Endothelial cell of umbilical vein (primary cell): ENCODE measurements around the gene SMAD6. TPM values are rescaled to one million over a fixed set of nuclear protein-coding genes. Genes with fewer than 3 reads are reported as not detected.

Source experiments
- BruUV-seq: library from RNA; stranded (reverse); fragments of 400-500 nt; replicated peaks from 2 replicates; lab custom pipeline; 2021; lab: Mats Ljungman, UMichigan
- CTCF ChIA-PET: fragments of 300-600, 350-600 bp; sonication (Branson Sonifier 250); formaldehyde crosslinking; loops from one replicate; lab custom pipeline; 2021; ENCODE audit warnings: antibody characterized with exemption, inconsistent platforms; lab: Charles Lee
- POLR2A ChIA-PET: fragments of 300-600, 350-600 bp; sonication (Branson Sonifier 250); formaldehyde crosslinking; loops from one replicate; lab custom pipeline; 2021; ENCODE audit warnings: antibody characterized with exemption, inconsistent platforms; lab: Charles Lee
- DNase-seq: peaks from one replicate; pipeline ENCODE4 v3.0.0-alpha.2; 2011; ENCODE audit warnings: low read depth, low spot score
- FAIRE-seq: peaks from 2 replicates; lab custom pipeline; 2011; peaks lifted over from hg19 to GRCh38; lab: Jason Lieb, UNC
- H2AFZ ChIP-seq: 2 replicates; pipeline ENCODE4 v1.6.0; 2012; ENCODE audit warnings: low read depth, low read length, control low read depth, inconsistent platforms
- H3K27ac ChIP-seq: 2 replicates; pipeline ENCODE4 v1.5.1; 2011; ENCODE audit warnings: low read depth, mild to moderate bottlenecking, control low read depth, low read length, moderate library complexity; ENCODE audit not compliant: insufficient read depth
- H3K27me3 ChIP-seq, 2 experiments: 2 replicates each; pipeline versions ENCODE4 v1.6.0 to v1.6.1; 2011; ENCODE audit warnings: low read length in 2 of 2, mixed read lengths in 1 of 2; ENCODE audit not compliant: control insufficient read depth in 2 of 2, insufficient read depth in 2 of 2
- H3K36me3 ChIP-seq, 2 experiments: 2 replicates in 1 of 2; 3 replicates in 1 of 2; pipeline ENCODE4 v1.5.1; 2011; ENCODE audit warnings: low read length in 2 of 2, mild to moderate bottlenecking in 1 of 2, moderate library complexity in 1 of 2; ENCODE audit not compliant: control insufficient read depth in 2 of 2, insufficient read depth in 2 of 2; ENCODE audit errors: extremely low read depth in 1 of 2
- H3K4me1 ChIP-seq: 3 replicates; pipeline ENCODE4 v1.5.1; 2011; ENCODE audit warnings: mild to moderate bottlenecking, low read length; ENCODE audit not compliant: control insufficient read depth, insufficient read depth; ENCODE audit errors: extremely low read depth
- H3K4me2 ChIP-seq: 2 replicates; pipeline ENCODE4 v1.6.1; 2011; ENCODE audit warnings: low read length, control low read depth, mixed read lengths; ENCODE audit not compliant: insufficient read depth
- H3K4me3 ChIP-seq, 3 experiments: fragments of 200-600 bp in 1 of 3; sonication (generic), shearing (Covaris generic) in 1 of 3; replicated peaks in 1 of 3; 2 replicates each; pipeline ENCODE4 v1.5.1; 2011 to 2016; ENCODE audit warnings: control low read depth in 3 of 3, low read length in 3 of 3, mild to moderate bottlenecking in 2 of 3, inconsistent platforms in 1 of 3, low read depth in 1 of 3, moderate library complexity in 1 of 3; ENCODE audit not compliant: insufficient read depth in 1 of 3
- H3K79me2 ChIP-seq: 2 replicates; pipeline ENCODE4 v1.6.0; 2012; ENCODE audit warnings: low read length, inconsistent platforms; ENCODE audit not compliant: control insufficient read depth, insufficient read depth
- H3K9ac ChIP-seq: replicated peaks from 2 replicates; pipeline ENCODE3; 2011; ENCODE audit warnings: low read length, control low read depth; ENCODE audit not compliant: insufficient read depth; ENCODE audit errors: extremely low read depth
- H3K9me1 ChIP-seq: replicated peaks from 3 replicates; pipeline ENCODE4 v1.6.0; 2011; ENCODE audit warnings: mild to moderate bottlenecking, low read length; ENCODE audit not compliant: control insufficient read depth, insufficient read depth; ENCODE audit errors: extremely low read depth
- H3K9me3 ChIP-seq: replicated peaks from 2 replicates; pipeline ENCODE4 v1.5.1; 2012; ENCODE audit warnings: low read length, inconsistent platforms; ENCODE audit not compliant: control insufficient read depth, insufficient read depth
- H4K20me1 ChIP-seq: replicated peaks from 2 replicates; pipeline ENCODE3; 2011; ENCODE audit warnings: mild to moderate bottlenecking, low read length; ENCODE audit not compliant: control insufficient read depth, insufficient read depth; ENCODE audit errors: extremely low read depth
- EZH2 ChIP-seq: IDR thresholded peaks from 2 replicates; pipeline ENCODE4 v1.6.1; 2012; ENCODE audit warnings: borderline replicate concordance, low read depth, mild to moderate bottlenecking, moderate library complexity, low read length, inconsistent platforms; ENCODE audit not compliant: severe bottlenecking
- FOS ChIP-seq: IDR thresholded peaks from 2 replicates; pipeline ENCODE4 v1.6.1; 2011; ENCODE audit warnings: mild to moderate bottlenecking, low read length, moderate library complexity, borderline replicate concordance; ENCODE audit not compliant: insufficient read depth
- GATA2 ChIP-seq: IDR thresholded peaks from 2 replicates; pipeline ENCODE4 v1.7.0; 2011; ENCODE audit warnings: low read depth, mild to moderate bottlenecking, moderate library complexity, mixed read lengths, low read length; ENCODE audit not compliant: insufficient read length, insufficient read depth
- JUN ChIP-seq: IDR thresholded peaks from 2 replicates; pipeline ENCODE4 v1.6.1; 2011; ENCODE audit warnings: borderline replicate concordance, low read depth; ENCODE audit not compliant: insufficient read length, insufficient read depth
- MYC ChIP-seq: IDR thresholded peaks from one replicate; pipeline ENCODE4 v1.6.1; 2011; ENCODE audit warnings: mild to moderate bottlenecking, low read depth, low read length
- POLR2A ChIP-seq: IDR thresholded peaks from 2 replicates; pipeline ENCODE4 v1.6.1; 2012; ENCODE audit warnings: low read depth, mild to moderate bottlenecking, control low read depth, low read length
- POLR2AphosphoS5 ChIP-seq: IDR thresholded peaks from 2 replicates; pipeline ENCODE4 v1.6.1; 2012; ENCODE audit warnings: low read depth, mild to moderate bottlenecking, control low read depth, low read length, moderate library complexity; ENCODE audit not compliant: insufficient read depth
- dilution Hi-C: fragments of 300-500 bp; cut with MboI; formaldehyde crosslinking; loops from one replicate; pipeline ENCODE4 v1.15.0; 2019; ENCODE audit warnings: low sequenced_read_pairs; ENCODE audit not compliant: extremely low pct_ligation_motif_present
- intact Hi-C: fragments of 100-400 bp; cut with micrococcal nuclease; formaldehyde crosslinking; loops from one replicate; pipeline ENCODE4 v1.10.0; 2022
- polyA plus RNA-seq, 4 experiments: library from polyadenylated mRNA; depleted of rRNA in 3 of 4; stranded (reverse) in 3 of 4; unstranded in 1 of 4; fragments of >200 nt; gene quantifications; 2 replicates each; pipeline versions ENCODE4 v1.2.1 to v1.2.3, GENCODE V29; 2011 to 2012; ENCODE audit warnings: missing spikeins in 1 of 4
- total RNA-seq: library from RNA; stranded (reverse); gene quantifications from 2 replicates; pipeline ENCODE4 v1.2.3, GENCODE V29; 2021
- TF ChIP-seq, protein P1 (sequence below): IDR thresholded peaks from 2 replicates; pipeline ENCODE4 v1.6.1; 2011; ENCODE audit not compliant: insufficient read depth, insufficient read length
- TF ChIP-seq, protein P2 (sequence below), 2 donors: IDR thresholded peaks; 1 replicate in 1 of 2; 2 replicates in 1 of 2; pipeline ENCODE4 v1.5.1; 2011; ENCODE audit warnings: low read length in 2 of 2, mild to moderate bottlenecking in 2 of 2, moderate library complexity in 2 of 2, control low read depth in 1 of 2, inconsistent platforms in 1 of 2, low read depth in 1 of 2; ENCODE audit not compliant: insufficient read depth in 1 of 2; ENCODE audit errors: extremely low read depth in 1 of 2

Gene SMAD6
- total and polyA plus RNA-seq, 2 donors (not counting 3 experiments of a cell fraction or from before 2014, with no cell fraction given) = 7.3 to 12.5 TPM

DNA sequence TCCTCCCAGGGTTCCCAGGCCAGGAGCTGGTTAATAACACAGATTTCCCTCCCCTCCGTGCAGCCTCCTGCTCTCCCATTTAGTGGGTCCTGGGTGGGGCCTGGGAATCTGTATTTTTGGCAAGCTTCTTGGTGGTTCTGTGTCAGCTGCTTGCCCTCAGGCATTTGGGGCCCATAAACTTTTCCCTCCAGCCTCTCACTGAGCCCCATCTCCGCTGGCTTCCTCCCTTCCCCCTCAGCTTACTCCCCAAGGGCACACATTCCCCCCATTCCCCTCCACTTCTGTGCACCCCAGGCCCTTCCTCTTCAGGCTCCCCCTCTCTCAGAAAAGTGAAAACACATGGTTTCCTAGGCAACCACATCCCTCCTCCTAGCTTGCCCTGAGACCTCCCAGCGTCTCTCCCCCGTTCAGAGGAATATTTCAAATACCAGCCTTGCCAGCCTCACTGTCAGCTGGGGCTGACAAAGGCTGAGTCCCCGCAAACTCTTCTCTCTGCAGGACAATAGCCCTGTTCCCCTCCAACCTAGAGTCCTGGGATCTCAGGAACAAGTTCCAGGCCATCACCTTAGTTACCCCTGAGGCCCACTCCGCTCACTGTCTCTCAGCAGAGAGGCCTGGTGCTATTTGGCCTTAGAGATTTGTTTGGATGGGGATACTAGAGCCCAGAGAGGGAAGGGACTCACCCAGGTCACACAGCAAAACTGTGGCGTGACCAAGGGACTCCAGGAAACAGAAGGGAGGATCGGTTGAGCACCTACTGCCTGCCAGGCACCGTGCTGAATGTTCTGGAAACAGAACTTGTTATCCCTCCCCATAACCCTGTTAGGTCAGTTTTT lies 44.6 kb upstream of the SMAD6 start:
- TF ChIP-seq JUN = no peak
- TF ChIP-seq MYC = no peak
- TF ChIP-seq, protein P1, sequence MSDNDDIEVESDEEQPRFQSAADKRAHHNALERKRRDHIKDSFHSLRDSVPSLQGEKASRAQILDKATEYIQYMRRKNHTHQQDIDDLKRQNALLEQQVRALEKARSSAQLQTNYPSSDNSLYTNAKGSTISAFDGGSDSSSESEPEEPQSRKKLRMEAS = no peak
- TF ChIP-seq FOS = no peak
- no peak for TF ChIP-seq EZH2
- no peak for TF ChIP-seq POLR2AphosphoS5
- TF ChIP-seq POLR2A = no peak
- TF ChIP-seq GATA2 = no peak
- TF ChIP-seq, protein P2, sequence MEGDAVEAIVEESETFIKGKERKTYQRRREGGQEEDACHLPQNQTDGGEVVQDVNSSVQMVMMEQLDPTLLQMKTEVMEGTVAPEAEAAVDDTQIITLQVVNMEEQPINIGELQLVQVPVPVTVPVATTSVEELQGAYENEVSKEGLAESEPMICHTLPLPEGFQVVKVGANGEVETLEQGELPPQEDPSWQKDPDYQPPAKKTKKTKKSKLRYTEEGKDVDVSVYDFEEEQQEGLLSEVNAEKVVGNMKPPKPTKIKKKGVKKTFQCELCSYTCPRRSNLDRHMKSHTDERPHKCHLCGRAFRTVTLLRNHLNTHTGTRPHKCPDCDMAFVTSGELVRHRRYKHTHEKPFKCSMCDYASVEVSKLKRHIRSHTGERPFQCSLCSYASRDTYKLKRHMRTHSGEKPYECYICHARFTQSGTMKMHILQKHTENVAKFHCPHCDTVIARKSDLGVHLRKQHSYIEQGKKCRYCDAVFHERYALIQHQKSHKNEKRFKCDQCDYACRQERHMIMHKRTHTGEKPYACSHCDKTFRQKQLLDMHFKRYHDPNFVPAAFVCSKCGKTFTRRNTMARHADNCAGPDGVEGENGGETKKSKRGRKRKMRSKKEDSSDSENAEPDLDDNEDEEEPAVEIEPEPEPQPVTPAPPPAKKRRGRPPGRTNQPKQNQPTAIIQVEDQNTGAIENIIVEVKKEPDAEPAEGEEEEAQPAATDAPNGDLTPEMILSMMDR (IDR thresholded peaks at IDR 0.05; ENCODE audit: extremely low read depth in 1 of 2, insufficient read depth in 1 of 2, low read depth in 1 of 2, low read length in 2 of 2) = no peak
- POLR2A ChIA-PET = no interaction called here
- peaks cover 36% of the 10 kb centered on the region for H3K4me1 ChIP-seq
- FAIRE-seq (no peak), DNase-seq (no peak)
- no peak overlapping the region for H3K4me3 ChIP-seq
- no peaks in the 10 kb centered on the region for H3K36me3 ChIP-seq
- no peaks in the 10 kb centered on the region for H4K20me1 ChIP-seq
- CTCF ChIA-PET = interaction anchor here (1.0 to 1.9 kb wide), 3 partner anchors 10 to 38 kb away, joined by 3 to 4 read pairs (median 3); no protein-coding TSS in a partner anchor
- no peaks in the 10 kb centered on the region for H3K9me3 ChIP-seq
- peak overlapping the region; percentile 64 for H2AFZ ChIP-seq
- intact Hi-C loops (no loop called here), dilution Hi-C loops (no loop called here)
- H3K27me3 ChIP-seq = no peaks in the 10 kb centered on the region
- BruUV-seq = no TSS peak
- no peaks in the 10 kb centered on the region for H3K79me2 ChIP-seq
- no peak overlapping the region for H3K9ac ChIP-seq
- no peak overlapping the region for H3K27ac ChIP-seq
- H3K4me2 ChIP-seq = no peak overlapping the region
- H3K9me1 ChIP-seq = no peaks in the 10 kb centered on the region
